CD14-positive monocyte (primary cell): ENCODE results near the gene VSTM2L. TPM values are rescaled to one million over a fixed set of nuclear protein-coding genes. Genes with fewer than 3 reads are reported as not detected.

Source experiments
- DNase-seq, 3 donors: peaks; one replicate each; pipeline ENCODE4 v3.0.0-alpha.2; 2011 to 2022
- H2AFZ ChIP-seq: 2 replicates; pipeline ENCODE4 v1.6.0; 2012; ENCODE audit warnings: mild to moderate bottlenecking, low read depth, low read length, inconsistent platforms; ENCODE audit not compliant: insufficient read depth, poor library complexity, severe bottlenecking
- H3K27ac ChIP-seq, 2 donors: 1 replicate in 1 of 2; 2 replicates in 1 of 2; pipeline ENCODE4 v1.5.1; 2012 to 2013; ENCODE audit warnings: low read length in 2 of 2, control low read depth in 1 of 2, inconsistent platforms in 1 of 2, low read depth in 1 of 2, mild to moderate bottlenecking in 1 of 2
- H3K27me3 ChIP-seq, 2 donors: one replicate each; pipeline versions ENCODE4 v1.6.0 to v1.6.1; 2011 to 2013; ENCODE audit warnings: low read length in 2 of 2; ENCODE audit not compliant: control insufficient read depth in 2 of 2, insufficient read depth in 2 of 2
- H3K36me3 ChIP-seq, 2 donors: replicated peaks in 1 of 2; 1 replicate in 1 of 2; 2 replicates in 1 of 2; pipeline versions ENCODE4 v1.5.1 to v1.6.1; 2012 to 2013; ENCODE audit warnings: low read length in 2 of 2, control low read depth in 1 of 2, inconsistent platforms in 1 of 2, mild to moderate bottlenecking in 1 of 2; ENCODE audit not compliant: insufficient read depth in 2 of 2, control insufficient read depth in 1 of 2
- H3K4me1 ChIP-seq, 2 donors: 1 replicate in 1 of 2; 2 replicates in 1 of 2; pipeline versions ENCODE4 v1.5.1 to v1.6.1; 2012 to 2013; ENCODE audit warnings: low read length in 2 of 2, control low read depth in 1 of 2, inconsistent platforms in 1 of 2, mild to moderate bottlenecking in 1 of 2, moderate library complexity in 1 of 2; ENCODE audit not compliant: insufficient read depth in 2 of 2, control insufficient read depth in 1 of 2
- H3K4me2 ChIP-seq: replicated peaks from 2 replicates; pipeline ENCODE3; 2012; ENCODE audit warnings: low read length, moderate library complexity, mild to moderate bottlenecking; ENCODE audit not compliant: poor library complexity, severe bottlenecking; ENCODE audit errors: extremely low read depth
- H3K4me3 ChIP-seq, 3 experiments: fragments of 200-600 bp in 1 of 3; sonication (generic) in 1 of 3; replicated peaks in 1 of 3; 1 replicate in 2 of 3; 2 replicates in 1 of 3; pipeline ENCODE4 v1.5.1; 2011 to 2013; ENCODE audit warnings: low read length in 3 of 3, mild to moderate bottlenecking in 3 of 3, control low read depth in 2 of 3, low read depth in 2 of 3, inconsistent platforms in 1 of 3, moderate library complexity in 1 of 3
- H3K79me2 ChIP-seq: 2 replicates; pipeline ENCODE4 v1.6.0; 2012; ENCODE audit warnings: mild to moderate bottlenecking, control low read depth, inconsistent platforms, low read length, moderate library complexity; ENCODE audit not compliant: insufficient read depth
- H3K9ac ChIP-seq: 2 replicates; pipeline ENCODE4 v1.6.0; 2017; ENCODE audit warnings: low read length, mild to moderate bottlenecking; ENCODE audit not compliant: insufficient read depth, poor library complexity, severe bottlenecking
- H3K9me3 ChIP-seq, 2 donors: replicated peaks in 1 of 2; 1 replicate in 1 of 2; 2 replicates in 1 of 2; pipeline versions ENCODE4 v1.5.1 to v1.6.1; 2012 to 2013; ENCODE audit warnings: low read length in 2 of 2, control low read depth in 1 of 2; ENCODE audit not compliant: control insufficient read depth in 1 of 2, insufficient read depth in 1 of 2
- H4K20me1 ChIP-seq: 2 replicates; pipeline ENCODE4 v1.6.0; 2012; ENCODE audit warnings: mild to moderate bottlenecking, low read length, control low read depth, moderate library complexity; ENCODE audit not compliant: insufficient read depth
- H3K27ac Mint-ChIP-seq, 7 donors: one replicate each; pipeline ENCODE4 v1.8.0; 2020; ENCODE audit warnings: mild to moderate bottlenecking in 7 of 7, mixed read lengths in 7 of 7, moderate library complexity in 6 of 7, inconsistent platforms in 2 of 7
- H3K27me3 Mint-ChIP-seq, 3 donors: one replicate each; pipeline ENCODE4 v1.8.0; 2021 to 2022; ENCODE audit warnings: low read depth in 3 of 3, mild to moderate bottlenecking in 3 of 3, mixed read lengths in 3 of 3, moderate library complexity in 3 of 3, inconsistent platforms in 1 of 3
- H3K36me3 Mint-ChIP-seq, 2 donors: one replicate each; pipeline ENCODE4 v1.8.0; 2020; ENCODE audit warnings: mixed read lengths in 2 of 2, inconsistent platforms in 1 of 2, mild to moderate bottlenecking in 1 of 2
- H3K4me1 Mint-ChIP-seq: one replicate; pipeline ENCODE4 v1.8.0; 2020; ENCODE audit warnings: mild to moderate bottlenecking, mixed read lengths
- H3K4me3 Mint-ChIP-seq, 2 donors: one replicate each; pipeline ENCODE4 v1.8.0; 2020; ENCODE audit warnings: mild to moderate bottlenecking in 2 of 2, mixed read lengths in 2 of 2, moderate library complexity in 1 of 2
- H3K9me3 Mint-ChIP-seq, 7 donors: one replicate each; pipeline ENCODE4 v1.8.0; 2020 to 2022; ENCODE audit warnings: mixed read lengths in 7 of 7, mild to moderate bottlenecking in 6 of 7, moderate library complexity in 6 of 7, inconsistent platforms in 2 of 7
- CTCF ChIP-seq: fragments of 200-600 bp; IDR thresholded peaks from one replicate; pipeline ENCODE4 v1.8.0; 2022; ENCODE audit warnings: antibody characterized with exemption, mild to moderate bottlenecking
- WGBS: methylation state at CpG from one replicate; pipeline ENCODE4 v1.1.5; 2013; ENCODE audit warnings: missing lambda C conversion rate; ENCODE audit not compliant: insufficient coverage; 5-methylcytosine and 5-hydroxymethylcytosine counted together
- intact Hi-C, 2 donors: fragments of 100-400 bp; cut with micrococcal nuclease; formaldehyde crosslinking; loops; one replicate each; pipeline versions ENCODE4 v1.15.0 to v1.15.1; 2023
- polyA plus RNA-seq, 3 donors: library from polyadenylated mRNA; depleted of rRNA in 1 of 3; unstranded in 2 of 3; stranded (reverse) in 1 of 3; fragments of 300-500 nt in 2 of 3; fragments of >200 nt in 1 of 3; fragmentation: Illumina TruSeq in 2 of 3; gene quantifications; 1 replicate in 2 of 3; 2 replicates in 1 of 3; pipeline ENCODE4 v1.2.3, GENCODE V29; 2012 to 2021

The VSTM2L gene
- polyA plus RNA-seq, 3 donors: not detected

GRCh38 chr20:37946946-37947345 lies 44.0 kb downstream of the VSTM2L start:
- Mint-ChIP-seq H3K4me3 (no peak overlapping the region), H3K27ac (no peak overlapping the region)

GRCh38 chr20:37947943-37948342 lies 45.0 kb downstream of the VSTM2L start:
- Mint-ChIP-seq H3K4me1 (no peaks in the 10 kb centered on the region), H3K36me3 (no peaks in the 10 kb centered on the region), H3K9me3 (peaks cover 0 to 12% (median 3%) of the 10 kb centered on the region in 7 donors), H3K4me3 (no peak overlapping the region), H3K27me3 (peaks cover 1 to 10% (median 5%) of the 10 kb centered on the region in 3 donors), H3K27ac (no peak overlapping the region)
- Histone ChIP-seq H4K20me1 (no peaks in the 10 kb centered on the region), H3K27me3 (no peaks in the 10 kb centered on the region), H3K27ac (no peak overlapping the region), H3K9me3 (no peaks in the 10 kb centered on the region), H3K79me2 (no peaks in the 10 kb centered on the region), H2AFZ (no peak overlapping the region), H3K4me1 (no peaks in the 10 kb centered on the region), H3K9ac (no peak overlapping the region), H3K4me3 (no peak overlapping the region), H3K36me3 (no peaks in the 10 kb centered on the region), H3K4me2 (no peak overlapping the region)
- WGBS: 100% methylated on average over 1 of the region's 6 CpGs
- no peak for DNase-seq
- intact Hi-C loops: no loop called here
- TF ChIP-seq CTCF: no peak

More at GRCh38 chr20:37946946-37947345, 44.0 kb downstream of the VSTM2L start:
- DNase-seq: no peak
- no peaks in the 10 kb centered on the region for H3K4me1 Mint-ChIP-seq
- no peaks in the 10 kb centered on the region for H3K9me3 ChIP-seq
- peaks cover 0 to 14% (median 3%) of the 10 kb centered on the region in 7 donors for H3K9me3 Mint-ChIP-seq
- H3K79me2 ChIP-seq: no peaks in the 10 kb centered on the region
- peaks cover 4 to 10% (median 5%) of the 10 kb centered on the region in 3 donors for H3K27me3 Mint-ChIP-seq
- H4K20me1 ChIP-seq: no peaks in the 10 kb centered on the region
- no peak overlapping the region for H2AFZ ChIP-seq
- no peaks in the 10 kb centered on the region for H3K27me3 ChIP-seq
- no peak overlapping the region for H3K4me2 ChIP-seq
- intact Hi-C loops: no loop called here
- no peak overlapping the region for H3K4me3 ChIP-seq
- no peak overlapping the region for H3K9ac ChIP-seq
- no peak overlapping the region for H3K27ac ChIP-seq
- H3K4me1 ChIP-seq: no peaks in the 10 kb centered on the region
- WGBS: 88% methylated on average over 5 of the region's 5 CpGs
- no peak for TF ChIP-seq CTCF
- no peaks in the 10 kb centered on the region for H3K36me3 Mint-ChIP-seq
- H3K36me3 ChIP-seq: no peaks in the 10 kb centered on the region
